Measurements from ENCODE around the gene COPS6.

GRCh38 chr7:100119970-100120732, 31.4 kb downstream of the COPS6 start:
- TF ChIP-seq POLR2A (IDR thresholded peaks at IDR 0.05; ENCODE audit: low read depth, low read length) (no peak), TAF1 (IDR thresholded peaks at IDR 0.05; ENCODE audit: borderline replicate concordance, low read depth, low read length) (no peak), POLR2AphosphoS5 (IDR thresholded peaks at IDR 0.05; ENCODE audit: low read depth, low read length) (no peak)

All from GM12892 (cell line).